SK-MEL-5 (cell line): Measurements from ENCODE around the gene FAM53B. TPM values are rescaled to one million over a fixed set of nuclear protein-coding genes. Genes with fewer than 3 reads are reported as not detected.

Experiments
- DNase-seq: peaks from one replicate; pipeline ENCODE4 v3.0.0-alpha.2; 2016; ENCODE audit warnings: low read depth, low spot score
- in situ Hi-C: cut with HindIII; loops from 2 replicates; pipeline ENCODE4 v1.10.0; 2016; ENCODE audit warnings: low sequenced_read_pairs, high pct_unique_total_duplicates, low pct_unique_long_range_greater_than_20kb
- total RNA-seq: library from RNA; depleted of rRNA; stranded (reverse); fragments of >200 nt; shearing (Covaris generic); gene quantifications from 2 replicates; pipeline ENCODE4 v1.2.3, GENCODE V29; 2014

The FAM53B gene
- total RNA-seq, 1 experiment from 2014 or later, result 68.2 TPM

DNA sequence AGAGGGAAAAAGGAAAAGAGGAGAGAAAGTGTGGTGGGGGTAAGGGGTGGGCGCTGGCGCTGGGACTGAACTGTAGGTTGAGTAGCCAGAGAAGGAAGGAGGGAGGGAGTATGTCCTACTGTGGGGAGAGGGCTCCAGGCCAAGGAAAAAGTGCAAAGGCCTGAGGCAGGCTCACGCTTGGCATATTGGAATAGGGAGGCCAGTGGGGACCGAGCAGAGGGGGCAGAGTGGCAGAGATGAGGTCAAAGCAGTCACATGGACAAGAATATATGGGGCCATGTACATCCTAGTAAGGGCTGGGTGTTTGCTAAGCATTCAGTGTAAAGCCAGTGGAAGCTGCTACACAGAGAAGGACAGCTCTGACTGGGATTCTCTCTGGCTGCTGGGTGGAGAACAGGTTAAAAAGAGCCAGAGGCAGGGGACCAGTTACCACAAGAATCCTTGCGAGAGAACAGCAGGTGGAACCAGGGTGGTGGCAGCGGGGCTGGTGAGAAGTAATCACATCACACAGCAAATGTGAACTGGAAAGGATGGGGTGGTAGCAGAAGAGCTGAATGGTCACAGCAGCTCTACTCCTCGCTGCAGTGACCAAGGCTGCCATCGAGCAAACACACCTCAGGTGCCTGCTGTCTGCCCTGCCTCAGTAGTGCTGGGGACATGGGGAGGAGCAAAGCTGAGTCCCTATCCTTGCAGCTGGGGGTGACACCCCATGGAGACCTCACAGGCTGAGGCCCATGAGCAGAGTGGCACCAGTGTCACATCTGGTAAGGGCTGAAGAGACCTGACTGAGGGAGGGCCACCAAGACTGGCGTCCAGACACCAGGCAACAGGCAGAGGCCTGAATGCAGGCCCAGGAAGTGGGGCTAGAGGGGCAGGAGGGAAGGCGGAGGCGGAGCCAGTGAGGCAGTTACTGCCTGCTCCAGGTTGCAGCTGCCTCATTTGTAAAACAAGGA is 39.5 kb downstream of the FAM53B start:
- no peak for DNase-seq
- in situ Hi-C loops, result no loop called here

DNA sequence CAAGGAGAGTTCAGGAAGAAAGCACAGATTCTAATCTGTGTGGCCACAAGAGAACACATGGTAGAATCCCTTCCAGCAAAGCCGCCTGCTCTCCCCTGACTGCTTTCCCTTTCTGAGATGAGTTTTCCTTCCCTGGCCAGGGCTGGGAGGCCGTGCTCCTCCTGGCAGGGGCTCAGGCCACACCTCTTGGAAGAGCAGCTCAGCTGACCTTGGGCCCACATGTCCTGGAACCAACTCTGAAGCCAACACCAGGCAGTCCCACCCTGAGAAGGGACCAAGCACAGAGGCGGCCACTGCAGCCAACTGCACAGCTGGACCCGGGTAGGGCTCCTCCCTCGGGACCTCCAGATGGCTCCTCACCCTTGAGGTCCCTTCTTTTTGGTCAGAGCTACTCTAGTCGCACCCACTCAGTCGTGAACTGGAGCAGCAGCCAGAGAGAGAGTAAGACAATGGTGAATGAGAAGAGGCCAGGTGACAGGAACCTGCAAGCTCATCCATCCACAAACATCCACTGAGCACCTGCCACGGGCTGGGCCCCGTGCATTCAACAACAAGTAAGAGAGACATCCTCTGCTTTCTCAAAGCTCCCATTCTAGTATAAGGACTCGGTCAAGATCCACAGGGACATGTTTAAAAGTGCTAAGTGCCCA is 40.3 kb downstream of the FAM53B start:
- in situ Hi-C loops, result no loop called here
- no peak for DNase-seq

DNA sequence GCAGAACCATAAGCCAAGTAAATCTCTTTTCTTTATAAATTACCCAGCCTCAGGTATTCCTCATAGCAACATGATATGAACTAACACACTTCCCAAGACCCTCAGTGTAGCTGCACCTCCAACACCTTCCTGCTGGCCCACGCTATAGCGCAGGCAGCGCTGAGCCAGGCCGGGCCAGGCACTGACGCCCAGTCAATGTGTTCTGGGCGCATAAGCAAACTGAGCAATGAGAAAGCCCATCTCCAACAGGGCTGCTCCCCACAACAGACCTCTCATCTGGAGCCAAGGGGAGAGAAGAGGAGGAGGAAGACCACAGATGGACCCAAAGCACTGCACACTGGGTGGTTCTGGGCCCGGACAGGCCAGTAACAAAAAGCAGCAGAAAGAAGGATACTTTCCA is 40.8 kb downstream of the FAM53B start:
- no peak for DNase-seq
- in situ Hi-C loops, result no loop called here

DNA sequence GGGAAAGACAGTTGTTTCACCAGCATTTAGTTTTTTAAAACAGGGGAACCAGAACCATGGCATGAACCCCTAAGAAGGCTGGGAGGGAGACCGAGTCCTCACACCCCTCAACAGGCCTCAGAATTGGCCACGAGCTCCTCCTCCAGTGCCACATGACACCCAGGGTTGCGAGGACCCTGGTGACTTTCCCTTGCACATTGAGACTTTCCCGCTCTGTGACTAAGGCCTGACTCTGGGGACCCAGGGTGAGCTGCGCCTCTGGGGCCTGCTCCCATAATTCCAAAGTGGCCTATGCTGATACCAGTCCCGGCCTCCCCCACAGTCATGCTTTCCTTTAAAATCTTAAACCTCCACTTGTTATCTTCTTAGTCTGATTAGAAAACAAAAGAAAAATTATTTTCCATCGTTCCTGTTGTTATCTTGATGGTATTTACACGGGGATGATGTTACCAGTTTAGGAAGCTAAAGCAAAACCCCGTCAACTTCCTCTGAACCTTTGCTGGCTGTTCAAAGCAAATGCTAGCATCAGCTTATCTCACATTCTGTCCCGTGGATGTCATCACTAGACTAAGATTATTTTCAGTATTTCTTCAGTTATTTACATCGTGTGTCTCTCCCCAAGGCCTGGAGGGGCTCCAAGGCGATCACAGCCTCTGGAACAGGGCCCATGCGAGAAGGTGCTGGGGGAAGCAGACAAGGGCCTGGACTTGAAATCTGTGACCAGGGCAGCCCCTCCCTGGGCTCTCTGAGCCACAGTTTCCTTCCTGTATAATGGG is 42.1 kb downstream of the FAM53B start:
- in situ Hi-C loops, result no loop called here
- DNase-seq, result no peak

DNA sequence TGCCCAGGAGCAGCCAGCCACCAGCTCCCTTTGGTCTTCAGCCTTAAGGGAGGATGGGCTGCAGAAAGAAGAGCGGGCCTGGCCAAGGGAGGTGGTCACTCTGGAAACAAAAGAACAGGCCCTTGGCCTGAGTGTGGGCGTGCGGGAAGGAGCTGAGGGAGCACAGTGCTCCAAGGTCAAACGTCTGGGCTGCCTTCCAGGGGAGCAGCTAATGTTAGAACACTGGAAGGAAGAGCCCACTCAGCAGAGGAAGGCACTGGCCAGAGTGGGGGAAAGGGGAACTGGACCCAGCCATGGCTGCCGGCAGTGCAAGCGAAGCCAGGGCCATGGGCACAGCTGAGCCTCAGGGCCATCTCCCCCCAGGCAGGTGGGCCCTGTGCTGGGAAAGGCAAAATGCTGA is 42.7 kb downstream of the FAM53B start:
- DNase-seq, result no peak
- in situ Hi-C loops, result no loop called here

DNA sequence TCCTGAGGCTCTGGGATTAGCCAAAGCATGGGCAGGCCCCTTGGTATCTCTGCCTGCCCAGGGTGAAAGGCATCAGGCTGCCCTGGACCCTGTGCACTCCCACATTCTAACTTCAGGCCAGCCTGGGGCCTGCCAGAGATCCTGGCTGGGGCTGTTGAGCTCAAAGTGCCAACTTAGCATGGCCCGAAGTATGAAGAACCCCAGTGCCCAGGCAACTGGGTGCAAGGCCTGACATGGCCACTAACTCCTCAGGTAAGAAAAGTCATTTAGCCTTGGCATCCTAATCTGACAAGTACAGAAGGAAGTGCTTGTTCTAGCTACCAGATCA is 43.2 kb downstream of the FAM53B start:
- no peak for DNase-seq
- in situ Hi-C loops, result no loop called here

DNA sequence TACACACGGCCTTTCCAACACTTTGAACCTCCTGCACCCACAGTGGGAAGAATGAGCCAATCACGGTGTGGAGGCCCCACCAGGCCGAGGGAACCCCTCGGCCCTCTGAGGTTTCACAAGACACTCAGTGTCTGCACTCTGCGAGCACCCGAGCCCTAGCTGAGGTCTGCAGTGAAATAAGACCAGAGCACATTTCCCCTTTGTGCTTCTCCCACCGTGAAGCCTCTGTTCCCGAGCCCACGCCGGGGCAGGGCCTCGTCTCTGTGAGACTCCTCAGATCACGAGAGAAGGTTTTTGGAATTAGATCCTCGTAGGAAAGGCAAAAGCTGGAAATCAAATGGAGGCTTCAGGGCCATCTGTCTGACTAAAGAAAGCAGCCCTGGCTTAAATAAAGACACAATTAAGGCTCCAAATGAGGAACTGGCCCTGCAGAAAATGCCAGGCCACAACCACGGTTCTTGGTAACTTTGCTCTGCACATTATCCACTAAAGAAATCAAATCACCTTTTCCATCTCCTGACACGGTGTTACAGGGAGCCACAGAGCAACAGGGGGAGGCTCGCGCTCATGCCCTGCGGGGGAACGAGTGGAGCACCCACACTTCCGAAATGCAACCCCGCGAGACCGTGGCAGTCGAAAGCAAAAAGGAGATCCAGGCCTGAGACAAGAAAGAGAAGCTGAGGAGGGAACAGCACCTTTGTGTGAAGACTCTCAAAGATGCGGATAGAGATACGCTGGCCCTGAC is 43.7 kb downstream of the FAM53B start:
- in situ Hi-C loops, result no loop called here
- DNase-seq, result no peak

DNA sequence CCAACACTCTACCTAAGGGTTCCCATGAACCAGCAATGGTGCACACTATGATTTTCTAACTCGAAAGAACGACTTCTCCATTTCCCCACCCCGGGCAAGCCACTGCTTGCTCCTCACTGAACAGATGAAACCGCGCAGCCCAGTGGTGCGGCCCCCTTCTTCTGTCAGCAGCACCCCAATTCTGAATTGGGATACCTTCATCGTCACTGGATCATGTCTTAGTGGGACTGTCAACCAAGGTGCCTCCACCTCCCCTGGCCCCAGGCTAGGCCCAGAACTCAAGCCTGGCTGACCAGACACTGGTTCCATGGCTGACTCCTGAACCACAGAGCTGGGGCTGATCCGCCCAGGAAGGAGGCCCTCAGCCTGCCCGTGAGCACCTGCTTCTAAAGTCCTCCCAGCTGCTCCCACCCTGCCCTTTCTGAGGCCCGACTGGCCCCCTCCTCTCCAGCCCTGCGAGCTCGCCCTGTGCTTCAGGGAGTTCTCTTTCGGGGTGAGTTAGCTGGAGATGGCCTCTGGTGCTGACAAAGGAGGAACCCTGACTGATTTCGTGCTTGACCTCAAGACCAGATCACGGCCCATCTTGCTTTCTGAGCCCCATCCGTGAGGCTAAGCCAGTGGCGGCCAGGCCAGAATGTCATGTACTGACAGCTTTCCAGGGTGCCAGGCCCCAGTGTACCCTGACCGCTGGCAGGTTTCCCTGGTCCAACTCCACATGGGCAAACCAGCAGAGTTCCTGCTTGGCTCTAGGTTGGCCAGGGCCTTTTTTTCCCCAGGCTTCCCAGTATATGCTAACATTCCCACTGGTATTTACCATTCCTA is 44.5 kb downstream of the FAM53B start:
- in situ Hi-C loops, result no loop called here

DNA sequence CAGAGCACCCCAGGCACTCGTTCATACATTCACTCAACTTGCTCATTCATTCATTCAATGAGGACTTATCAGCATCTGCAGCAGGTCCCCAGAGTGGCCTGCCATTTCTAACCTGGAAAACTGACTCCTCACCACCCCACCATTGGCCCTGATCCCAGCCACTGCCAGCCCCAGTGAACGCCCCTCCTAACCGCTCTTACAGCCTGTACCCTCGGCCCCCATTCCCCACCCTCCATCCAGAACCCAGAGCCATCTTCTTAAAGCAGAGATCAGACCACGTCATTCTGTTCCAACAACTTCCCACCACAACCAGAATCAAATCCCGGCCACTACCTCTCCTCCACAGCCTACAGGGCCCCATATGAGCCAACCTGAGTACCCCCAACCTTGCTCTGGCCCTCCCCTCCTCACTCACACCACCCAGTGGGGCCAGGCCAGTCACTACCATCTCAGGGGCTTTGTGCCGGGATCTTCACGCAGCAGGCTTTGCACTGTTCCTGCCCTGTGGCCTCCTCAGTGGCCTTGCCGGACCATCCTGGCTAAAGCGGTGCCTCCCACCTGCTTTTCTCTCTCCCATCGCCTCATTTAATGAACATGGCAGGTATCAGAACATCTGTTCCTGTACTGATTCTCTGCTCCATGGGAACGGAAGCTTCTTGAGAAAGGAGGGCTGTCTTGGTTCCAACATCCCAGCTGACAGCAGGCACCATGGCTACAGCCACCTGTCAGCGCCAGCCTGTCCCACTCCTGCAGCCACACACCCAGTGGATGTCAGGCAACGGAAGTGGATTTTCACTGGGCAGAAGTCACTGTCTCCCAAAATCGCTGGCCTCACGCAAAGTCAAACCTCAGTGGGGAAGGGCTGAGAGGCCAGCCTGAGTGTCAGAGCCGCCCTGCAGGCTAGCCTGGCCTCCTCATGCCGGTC is 45.4 kb downstream of the FAM53B start:
- in situ Hi-C loops, result no loop called here
- DNase-seq, result no peak

More for the DNA sequence above, 44.5 kb downstream of the FAM53B start:
- DNase-seq, result no peak

DNA sequence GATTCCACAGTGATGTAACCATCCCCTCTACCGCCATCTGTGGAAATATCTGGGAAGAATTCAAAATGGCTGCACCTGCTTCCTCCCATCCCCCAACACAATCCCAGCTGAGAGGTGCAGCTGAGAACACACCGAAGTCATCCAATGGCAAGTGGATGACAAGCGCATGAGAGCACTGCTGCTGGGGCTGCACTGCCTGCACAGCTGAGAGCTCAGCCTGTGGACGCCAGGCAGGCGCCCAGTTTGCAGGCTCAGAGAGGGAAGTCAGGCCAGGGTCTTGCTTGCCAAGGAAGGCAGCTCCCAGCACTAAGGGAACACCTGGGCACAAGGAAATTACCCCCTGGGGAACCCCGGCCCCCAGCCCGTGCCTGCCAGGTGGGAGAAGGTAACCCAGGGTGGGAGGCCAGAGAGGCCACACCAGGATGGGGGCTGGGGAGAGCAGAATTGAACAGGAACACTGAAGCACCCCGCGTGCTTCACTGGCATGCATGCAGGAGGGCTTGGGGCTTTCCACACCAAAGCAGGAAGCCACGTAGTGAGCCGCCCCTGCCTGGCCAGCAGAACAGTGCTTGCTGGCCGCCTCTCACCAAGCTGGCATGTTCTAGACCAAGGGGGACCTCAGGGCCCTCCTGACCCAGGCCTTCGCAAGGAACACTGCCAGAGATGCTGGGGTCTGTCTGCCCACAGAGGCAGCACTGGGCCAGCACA is 46.2 kb downstream of the FAM53B start:
- DNase-seq, result peak; percentile 24
- in situ Hi-C loops, result no loop called here

DNA sequence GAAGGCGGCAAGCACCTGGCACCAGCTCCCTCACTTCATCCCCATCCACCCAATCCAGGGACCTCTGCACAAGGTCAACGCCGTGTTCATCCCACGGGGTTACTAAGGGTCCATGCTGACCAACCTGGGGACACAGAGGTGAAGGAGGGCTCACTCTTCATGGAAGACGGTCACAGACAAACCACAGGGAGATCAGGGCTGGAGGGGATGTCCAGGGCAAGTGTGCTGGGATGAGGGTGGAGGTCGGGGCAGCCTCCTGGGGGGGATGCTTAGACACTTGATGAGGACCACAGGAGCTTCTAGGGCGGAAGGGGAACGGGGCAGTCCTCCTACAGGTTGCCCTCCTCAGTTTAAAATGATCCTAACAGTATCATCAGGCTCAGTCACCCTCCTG is 46.7 kb downstream of the FAM53B start:
- in situ Hi-C loops, result no loop called here
- no peak for DNase-seq

DNA sequence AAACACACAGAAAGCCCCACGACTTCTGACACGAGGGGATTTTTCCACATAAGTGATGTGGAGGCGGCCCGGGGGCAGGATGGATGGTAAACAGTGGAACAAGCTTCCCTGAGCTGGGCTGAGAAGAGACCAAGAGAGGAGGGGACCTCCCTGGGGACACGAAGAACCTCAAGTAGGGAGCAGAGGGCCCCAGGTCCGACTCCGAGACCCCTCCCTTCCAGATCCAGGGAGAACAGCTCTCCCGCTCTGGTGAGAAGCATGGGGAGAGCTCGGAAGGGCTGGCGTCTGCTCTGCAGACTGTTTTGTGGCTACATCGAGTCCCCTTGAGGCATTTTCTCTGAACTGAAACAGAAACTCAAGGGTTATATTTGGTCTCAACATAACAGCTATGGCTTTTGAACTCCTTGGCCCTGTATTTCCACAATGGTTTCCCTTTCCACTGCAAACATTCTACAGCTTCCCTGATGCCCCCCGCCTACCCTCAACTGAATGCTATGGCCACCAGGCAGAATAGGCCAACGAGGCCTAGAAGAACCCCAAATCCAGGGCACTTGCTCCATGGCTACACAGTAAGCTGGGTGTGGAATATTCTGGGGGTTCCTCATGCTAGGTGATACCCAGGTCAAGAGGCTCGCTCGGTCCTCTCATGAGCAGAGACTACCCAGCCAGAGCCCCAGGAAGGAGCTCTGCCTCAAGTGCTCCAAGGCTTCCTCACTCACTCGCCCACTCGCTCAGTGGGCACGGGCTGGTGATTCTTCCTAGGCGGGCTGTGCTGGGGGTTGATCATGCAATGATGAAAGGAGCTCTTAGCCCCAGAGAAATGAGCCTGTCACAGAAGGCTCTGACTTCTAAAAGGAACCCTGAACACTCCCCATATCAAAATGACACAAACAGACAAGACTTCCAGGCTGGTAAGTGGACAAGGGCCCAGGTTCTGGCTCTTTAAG is 47.5 kb downstream of the FAM53B start:
- in situ Hi-C loops, result no loop called here
- no peak for DNase-seq

DNA sequence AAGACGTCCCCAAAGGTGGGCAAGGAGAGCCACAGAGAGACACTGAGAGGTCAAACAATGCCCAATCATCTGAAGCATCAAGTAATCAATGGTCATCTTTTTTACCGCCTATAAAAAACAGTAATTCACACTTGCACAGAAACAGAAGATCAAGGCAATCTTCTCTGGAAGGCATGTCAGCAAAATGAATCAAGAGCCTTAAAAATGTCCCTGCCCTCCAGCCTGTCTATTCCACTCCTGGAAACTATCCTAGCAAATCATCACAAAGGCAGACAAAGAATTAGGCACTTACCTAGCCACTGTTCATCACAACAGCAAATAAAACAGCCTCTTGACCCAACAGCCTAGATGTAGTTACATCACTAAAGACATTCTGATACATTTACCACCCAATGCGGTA is 48.9 kb downstream of the FAM53B start:
- no peak for DNase-seq
- in situ Hi-C loops, result no loop called here

DNA sequence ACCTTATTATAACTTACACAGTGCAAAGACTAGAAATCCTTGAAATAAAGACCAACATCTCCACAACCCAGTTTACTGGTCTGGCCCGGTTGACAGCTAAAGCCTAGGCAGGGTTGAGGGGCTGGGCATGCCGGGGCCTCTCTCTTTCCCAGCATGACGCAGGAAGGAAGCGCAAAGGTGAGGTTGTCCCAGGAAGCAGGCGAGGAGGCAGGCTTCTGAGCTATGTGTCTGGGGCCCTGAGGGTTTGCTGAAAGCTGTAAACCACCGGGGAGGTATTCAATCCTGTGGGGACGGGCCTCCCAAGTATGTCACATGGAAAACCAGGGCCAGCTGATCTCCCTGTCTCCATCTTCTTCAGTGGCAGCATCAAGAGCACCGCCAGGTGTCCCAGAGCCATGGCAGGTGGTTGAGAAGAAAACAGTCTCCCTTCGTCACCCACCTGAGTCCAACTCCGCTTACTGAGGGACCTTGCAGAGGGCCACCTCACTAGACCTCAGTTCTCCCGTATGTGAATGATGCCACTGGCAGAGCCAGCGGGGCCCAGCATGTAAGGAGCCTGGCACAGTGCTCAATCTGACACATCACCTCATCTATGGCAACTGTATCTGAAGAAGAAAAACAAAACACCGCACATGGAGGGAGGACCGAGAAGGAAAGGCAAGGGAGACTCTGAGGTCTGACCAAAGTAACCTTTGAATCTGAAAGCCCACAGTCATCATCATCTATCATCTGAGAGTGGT is 49.5 kb downstream of the FAM53B start:
- DNase-seq, result no peak
- in situ Hi-C loops, result no loop called here
